ENCODE results near the gene IFI44L.

The IFI44L gene

GRCh38 chr1:78678324-78678723 is 58.1 kb downstream of the IFI44L start:
- Histone ChIP-seq H3K36me3 (ENCODE audit: insufficient read depth, low read length) (no peaks in the 10 kb centered on the region), H3K9me3 (ENCODE audit: insufficient read depth, low read length, severe bottlenecking) (no peaks in the 10 kb centered on the region), H2AFZ (ENCODE audit: low read depth, low read length) (peak overlapping the region; percentile 74), H3K4me3 (ENCODE audit: low read depth in 1 of 2, low read length in 2 of 2) (peak overlapping the region in 1 of 2 experiments; percentile 17; a peak in 1 of 4 replicates), H3K79me2 (ENCODE audit: insufficient read depth, low read length) (no peaks in the 10 kb centered on the region), H3K4me1 (ENCODE audit: insufficient read depth, low read length) (peaks cover 9% of the 10 kb centered on the region), H3K27ac (ENCODE audit: low read length) (no peak overlapping the region), H4K20me1 (ENCODE audit: insufficient read depth, low read length) (no peaks in the 10 kb centered on the region), H3K4me2 (ENCODE audit: insufficient read depth, low read length) (peak overlapping the region; percentile 46), H3K27me3 (ENCODE audit: insufficient read depth, low read length, poor library complexity) (peaks cover 3% of the 10 kb centered on the region), H3K9ac (ENCODE audit: low read depth, low read length) (no peak overlapping the region)
- peak; percentile 71 for ATAC-seq (ENCODE audit: insufficient read depth, low read depth)
- TF ChIP-seq CTCF (IDR thresholded peaks at IDR 0.05; ENCODE audit: borderline replicate concordance, extremely low read depth, low read length, poor library complexity, severe bottlenecking) (no peak), EZH2 (IDR thresholded peaks at IDR 0.05; ENCODE audit: borderline replicate concordance, low read depth, low read length, severe bottlenecking) (no peak)
- DNase-seq: peak; percentile 31

GRCh38 chr1:78681265-78681664 is 61.0 kb downstream of the IFI44L start:
- Histone ChIP-seq H3K4me1 (ENCODE audit: insufficient read depth, low read length) (peaks cover 9% of the 10 kb centered on the region), H3K4me3 (ENCODE audit: low read depth in 1 of 2, low read length in 2 of 2) (no peak overlapping the region), H3K4me2 (ENCODE audit: insufficient read depth, low read length) (no peak overlapping the region), H4K20me1 (ENCODE audit: insufficient read depth, low read length) (no peaks in the 10 kb centered on the region), H2AFZ (ENCODE audit: low read depth, low read length) (no peak overlapping the region), H3K9ac (ENCODE audit: low read depth, low read length) (no peak overlapping the region), H3K27ac (ENCODE audit: low read length) (no peak overlapping the region), H3K79me2 (ENCODE audit: insufficient read depth, low read length) (no peaks in the 10 kb centered on the region), H3K27me3 (ENCODE audit: insufficient read depth, low read length, poor library complexity) (peaks cover 15% of the 10 kb centered on the region), H3K9me3 (ENCODE audit: insufficient read depth, low read length, severe bottlenecking) (no peaks in the 10 kb centered on the region), H3K36me3 (ENCODE audit: insufficient read depth, low read length) (no peaks in the 10 kb centered on the region)
- no peak for ATAC-seq (ENCODE audit: insufficient read depth, low read depth)
- DNase-seq: no peak
- TF ChIP-seq CTCF (IDR thresholded peaks at IDR 0.05; ENCODE audit: borderline replicate concordance, extremely low read depth, low read length, poor library complexity, severe bottlenecking) (no peak), EZH2 (IDR thresholded peaks at IDR 0.05; ENCODE audit: borderline replicate concordance, low read depth, low read length, severe bottlenecking) (no peak)

- no peaks in the 10 kb centered on the region for H3K9me3 ChIP-seq (ENCODE audit: insufficient read depth, low read length, severe bottlenecking)
- H3K9ac ChIP-seq (ENCODE audit: low read depth, low read length): no peak overlapping the region
- no peak overlapping the region for H2AFZ ChIP-seq (ENCODE audit: low read depth, low read length)
- no peak for DNase-seq
- H3K36me3 ChIP-seq (ENCODE audit: insufficient read depth, low read length): no peaks in the 10 kb centered on the region
- H3K4me3 ChIP-seq (ENCODE audit: low read depth in 1 of 2, low read length in 2 of 2): no peak overlapping the region
- H4K20me1 ChIP-seq (ENCODE audit: insufficient read depth, low read length): no peaks in the 10 kb centered on the region
- H3K4me2 ChIP-seq (ENCODE audit: insufficient read depth, low read length): no peak overlapping the region
- H3K4me1 ChIP-seq (ENCODE audit: insufficient read depth, low read length): peaks cover 9% of the 10 kb centered on the region
- H3K27me3 ChIP-seq (ENCODE audit: insufficient read depth, low read length, poor library complexity): peaks cover 15% of the 10 kb centered on the region
- H3K79me2 ChIP-seq (ENCODE audit: insufficient read depth, low read length): no peaks in the 10 kb centered on the region
- ATAC-seq (ENCODE audit: insufficient read depth, low read depth): no peak
- no peak overlapping the region for H3K27ac ChIP-seq (ENCODE audit: low read length)
- no peak for TF ChIP-seq EZH2 (IDR thresholded peaks at IDR 0.05; ENCODE audit: borderline replicate concordance, low read depth, low read length, severe bottlenecking)
- TF ChIP-seq CTCF (IDR thresholded peaks at IDR 0.05; ENCODE audit: borderline replicate concordance, extremely low read depth, low read length, poor library complexity, severe bottlenecking): no peak
These were observed 62.2 kb downstream of the IFI44L start for GRCh38 chr1:78682496-78682895.

- Histone ChIP-seq H4K20me1 (ENCODE audit: insufficient read depth, low read length) (no peaks in the 10 kb centered on the region), H3K27ac (ENCODE audit: low read length) (no peak overlapping the region), H3K79me2 (ENCODE audit: insufficient read depth, low read length) (no peaks in the 10 kb centered on the region), H3K27me3 (ENCODE audit: insufficient read depth, low read length, poor library complexity) (peaks cover 15% of the 10 kb centered on the region), H3K4me1 (ENCODE audit: insufficient read depth, low read length) (peaks cover 6% of the 10 kb centered on the region), H3K9ac (ENCODE audit: low read depth, low read length) (no peak overlapping the region), H3K4me2 (ENCODE audit: insufficient read depth, low read length) (no peak overlapping the region), H3K4me3 (ENCODE audit: low read depth in 1 of 2, low read length in 2 of 2) (no peak overlapping the region), H2AFZ (ENCODE audit: low read depth, low read length) (no peak overlapping the region), H3K9me3 (ENCODE audit: insufficient read depth, low read length, severe bottlenecking) (no peaks in the 10 kb centered on the region), H3K36me3 (ENCODE audit: insufficient read depth, low read length) (no peaks in the 10 kb centered on the region)
- ATAC-seq (ENCODE audit: insufficient read depth, low read depth) (no peak), DNase-seq (no peak)
- no peak for TF ChIP-seq CTCF (IDR thresholded peaks at IDR 0.05; ENCODE audit: borderline replicate concordance, extremely low read depth, low read length, poor library complexity, severe bottlenecking)
- TF ChIP-seq EZH2 (IDR thresholded peaks at IDR 0.05; ENCODE audit: borderline replicate concordance, low read depth, low read length, severe bottlenecking): no peak
These were observed 62.8 kb downstream of the IFI44L start for GRCh38 chr1:78683079-78683478.

All from DND-41 (cell line).